NB4 (cell line): ENCODE measurements around the gene TAPT1.
A peak's percentile ranks its signal among the peaks of the same experiment; 100 is the strongest.
"Not testable (repeated sequence)": the region's sequence is repeated elsewhere in the genome, so short reads cannot be mapped to it uniquely, and the experiment has no call there.

Experiments used
- DNase-seq: peaks from one replicate; pipeline ENCODE4 v3.0.0; 2010; ENCODE audit warnings: low read depth
- H3K4me3 ChIP-seq: one replicate; pipeline ENCODE4 v1.5.1; 2011; ENCODE audit warnings: mild to moderate bottlenecking, low read depth, low read length, moderate library complexity
- CTCF ChIP-seq: IDR thresholded peaks from one replicate; pipeline ENCODE4 v1.5.1; 2012; ENCODE audit warnings: low read depth, low read length
- MAX ChIP-seq: IDR thresholded peaks from 2 replicates; pipeline ENCODE4 v1.6.1; 2011; ENCODE audit warnings: low read depth, low read length
- MYC ChIP-seq: IDR thresholded peaks from 2 replicates; pipeline ENCODE4 v1.6.1; 2011; ENCODE audit warnings: low read depth, low read length
- POLR2A ChIP-seq: IDR thresholded peaks from 2 replicates; pipeline ENCODE4 v1.6.1; 2011; ENCODE audit warnings: mild to moderate bottlenecking; ENCODE audit not compliant: insufficient read length; ENCODE audit errors: extremely low read depth

TAPT1 gene

GRCh38 chr4:16225863-16226815 lies at the start of gene TAPT1:
TAPT1 (minus strand) TSS chr4:16226471; CDS start chr4:16226457, 14 bp downstream.
- H3K4me3 ChIP-seq, result peak within 1 kb of the TSS; percentile 86
- no peak for TF ChIP-seq CTCF
- TF ChIP-seq POLR2A, result peak; percentile 73
- TF ChIP-seq MAX, result peak; percentile 40; the same call in 1 of the 2 replicates
- TF ChIP-seq MYC, result peak; percentile 88
- peak; percentile 81 for DNase-seq

GRCh38 chr4:16271411-16271810 lies 45.1 kb upstream of the TAPT1 start:
- no peak overlapping the region for H3K4me3 ChIP-seq
- DNase-seq, result no peak
- peak; percentile 81 for TF ChIP-seq MAX
- TF ChIP-seq MYC, result peak; percentile 47; the same call in 1 of the 2 replicates
- no peak for TF ChIP-seq CTCF
- no peak for TF ChIP-seq POLR2A

GRCh38 chr4:16270454-16271328 lies 44.4 kb upstream of the TAPT1 start:
- no peak overlapping the region for H3K4me3 ChIP-seq
- DNase-seq, result peak; percentile 60
- TF ChIP-seq CTCF (peak; percentile 22), MAX (no peak)

- not testable (repeated sequence) for H3K4me3 ChIP-seq
- peak; percentile 91 for DNase-seq
Observed at GRCh38 chr4:16269742-16270453, 43.6 kb upstream of the TAPT1 start.

GRCh38 chr4:16269240-16269639 lies 43.0 kb upstream of the TAPT1 start:
- TF ChIP-seq MYC (no peak), POLR2A (no peak), CTCF (no peak), MAX (no peak)
- H3K4me3 ChIP-seq, result no peak overlapping the region
- DNase-seq, result no peak
